ENCODE measurements around the gene CACNA1B.

CACNA1B gene

GRCh38 chr9:138053321-138053868, 175.8 kb downstream of the CACNA1B start:
- DNase-seq (ENCODE audit: low spot score) = no peak

- no peak for DNase-seq (ENCODE audit: low spot score)
These were observed 176.6 kb downstream of the CACNA1B start for GRCh38 chr9:138053996-138054752.

DNA sequence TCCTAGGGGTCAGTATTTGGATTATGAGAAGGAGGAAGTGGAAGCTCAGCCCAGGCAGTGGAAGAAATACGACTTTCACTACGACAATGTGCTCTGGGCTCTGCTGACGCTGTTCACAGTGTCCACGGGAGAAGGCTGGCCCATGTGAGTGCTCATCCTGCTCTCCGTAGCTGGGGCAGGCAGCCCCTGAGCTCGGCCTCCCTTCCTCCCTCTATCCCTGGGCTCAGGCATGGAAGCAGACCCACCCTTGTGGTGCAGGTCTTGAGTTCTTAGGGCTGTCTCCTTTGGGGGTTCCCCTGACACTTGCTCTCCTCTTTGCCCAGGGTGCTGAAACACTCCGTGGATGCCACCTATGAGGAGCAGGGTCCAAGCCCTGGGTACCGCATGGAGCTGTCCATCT, 180.1 kb downstream of the CACNA1B start:
- DNase-seq (ENCODE audit: low spot score) = no peak

- no peak for DNase-seq (ENCODE audit: low spot score)
These were observed 180.6 kb downstream of the CACNA1B start for GRCh38 chr9:138058181-138058580.

DNA sequence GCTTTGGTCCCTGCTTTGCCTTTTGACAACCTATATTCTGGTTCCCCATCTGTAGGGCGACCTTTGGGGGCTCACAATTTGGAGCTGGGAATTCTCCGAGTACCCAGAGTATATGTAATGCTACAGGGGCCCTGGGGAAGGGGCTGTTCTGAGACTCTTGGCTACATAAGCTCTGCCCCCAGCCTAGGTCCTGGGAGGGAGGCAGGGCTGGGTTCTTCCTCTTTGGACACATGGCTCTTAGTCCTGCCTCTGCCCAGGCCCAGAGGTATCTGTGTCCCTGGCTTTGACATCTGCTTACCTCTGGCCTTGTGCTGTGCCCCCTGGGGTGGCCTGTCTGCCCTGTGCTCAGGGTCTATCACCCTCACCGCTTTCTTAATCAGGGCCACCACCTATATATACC, 181.6 kb downstream of the CACNA1B start:
- no peak for DNase-seq (ENCODE audit: low spot score)

DNA sequence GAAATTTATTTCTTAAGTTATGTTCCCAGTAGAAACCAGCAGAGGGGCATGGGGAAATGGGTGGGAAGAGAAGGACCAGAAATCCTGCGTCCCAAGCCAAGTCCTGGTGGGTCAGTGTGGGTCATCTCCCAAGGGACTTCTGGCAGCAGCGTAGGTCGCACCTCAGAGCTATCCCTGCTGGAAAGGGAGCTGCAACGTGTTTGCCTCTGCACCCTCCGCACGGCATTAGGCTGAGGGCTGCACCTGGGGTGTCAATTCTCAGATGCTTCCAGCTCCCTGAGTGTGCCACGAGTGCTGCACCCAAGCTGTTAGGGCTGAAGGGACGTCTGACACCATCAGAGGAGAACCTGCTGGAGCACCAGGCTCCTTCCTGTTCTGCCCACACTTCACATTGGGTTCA, 182.8 kb downstream of the CACNA1B start:
- no peak for DNase-seq (ENCODE audit: low spot score)

- no peak for DNase-seq (ENCODE audit: low spot score)
These were observed 183.3 kb downstream of the CACNA1B start for GRCh38 chr9:138060881-138061280.

GRCh38 chr9:138061631-138062030, 184.0 kb downstream of the CACNA1B start:
- no peak for DNase-seq (ENCODE audit: low spot score)

GRCh38 chr9:138062196-138062595, 184.6 kb downstream of the CACNA1B start:
- no peak for DNase-seq (ENCODE audit: low spot score)

GRCh38 chr9:138063033-138063432, 185.5 kb downstream of the CACNA1B start:
- DNase-seq (ENCODE audit: low spot score) = no peak

GRCh38 chr9:138063785-138064184, 186.2 kb downstream of the CACNA1B start:
- no peak for DNase-seq (ENCODE audit: low spot score)

GRCh38 chr9:138064547-138064946, 187.0 kb downstream of the CACNA1B start:
- DNase-seq (ENCODE audit: low spot score) = no peak

GRCh38 chr9:138065287-138065686, 187.7 kb downstream of the CACNA1B start:
- DNase-seq (ENCODE audit: low spot score) = no peak

DNA sequence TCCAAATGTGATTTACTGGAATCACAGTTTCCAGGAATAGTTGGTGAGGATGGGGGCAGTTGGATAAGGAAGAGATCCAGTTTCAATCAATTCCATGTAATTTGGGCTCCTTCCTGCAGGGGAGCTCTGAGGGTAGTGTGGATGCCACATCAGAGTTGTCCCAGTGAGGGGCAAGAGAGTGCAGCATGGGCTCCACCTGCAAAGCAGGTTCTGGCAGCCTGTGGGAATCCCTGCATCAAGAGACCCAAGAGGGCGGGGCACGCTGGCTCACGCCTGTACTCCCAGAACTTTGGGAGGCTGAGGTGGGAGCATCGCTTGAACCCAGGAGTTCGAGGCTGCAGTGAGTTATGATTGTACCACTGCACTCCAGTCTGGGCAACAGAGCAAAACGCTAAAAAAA, 188.5 kb downstream of the CACNA1B start:
- no peak for DNase-seq (ENCODE audit: low spot score)

DNA sequence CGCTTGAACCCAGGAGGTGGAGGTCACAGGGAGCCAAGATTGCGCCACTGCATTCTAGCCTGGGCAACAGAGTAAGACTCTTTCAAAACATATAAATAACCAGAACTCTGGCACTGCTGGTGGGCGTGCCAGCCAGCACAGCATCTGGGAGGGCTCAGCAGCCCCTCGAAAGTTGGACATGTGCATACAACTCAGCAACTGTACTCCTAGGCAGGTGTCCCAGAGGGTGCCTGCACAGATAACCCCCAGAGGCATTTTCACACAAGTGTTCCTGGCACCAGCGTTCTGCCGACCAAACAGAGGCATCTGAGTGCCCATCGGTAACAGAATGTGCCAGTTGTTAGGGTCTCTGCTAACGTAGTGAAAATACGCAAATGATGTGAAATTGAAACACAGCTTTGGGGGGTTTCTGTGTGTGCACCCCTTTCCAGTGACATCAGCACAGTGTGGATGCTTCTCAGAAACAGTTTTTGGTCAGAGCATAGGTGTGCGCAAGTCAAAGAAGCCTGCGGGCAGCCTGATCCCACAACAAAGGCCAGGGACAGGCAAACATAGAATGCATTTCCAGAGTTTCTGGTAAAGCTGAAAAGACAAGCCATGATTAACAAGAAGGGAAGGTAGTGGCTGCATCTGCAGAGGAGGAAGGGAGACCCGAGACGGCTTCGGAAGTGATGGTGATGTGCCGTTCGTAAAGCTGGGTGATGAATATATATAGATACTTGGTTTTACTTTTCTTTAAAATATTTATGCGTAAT, 190.2 kb downstream of the CACNA1B start:
- DNase-seq (ENCODE audit: low spot score) = no peak

GRCh38 chr9:138068601-138069035, 191.0 kb downstream of the CACNA1B start:
- no peak for DNase-seq (ENCODE audit: low spot score)

DNA sequence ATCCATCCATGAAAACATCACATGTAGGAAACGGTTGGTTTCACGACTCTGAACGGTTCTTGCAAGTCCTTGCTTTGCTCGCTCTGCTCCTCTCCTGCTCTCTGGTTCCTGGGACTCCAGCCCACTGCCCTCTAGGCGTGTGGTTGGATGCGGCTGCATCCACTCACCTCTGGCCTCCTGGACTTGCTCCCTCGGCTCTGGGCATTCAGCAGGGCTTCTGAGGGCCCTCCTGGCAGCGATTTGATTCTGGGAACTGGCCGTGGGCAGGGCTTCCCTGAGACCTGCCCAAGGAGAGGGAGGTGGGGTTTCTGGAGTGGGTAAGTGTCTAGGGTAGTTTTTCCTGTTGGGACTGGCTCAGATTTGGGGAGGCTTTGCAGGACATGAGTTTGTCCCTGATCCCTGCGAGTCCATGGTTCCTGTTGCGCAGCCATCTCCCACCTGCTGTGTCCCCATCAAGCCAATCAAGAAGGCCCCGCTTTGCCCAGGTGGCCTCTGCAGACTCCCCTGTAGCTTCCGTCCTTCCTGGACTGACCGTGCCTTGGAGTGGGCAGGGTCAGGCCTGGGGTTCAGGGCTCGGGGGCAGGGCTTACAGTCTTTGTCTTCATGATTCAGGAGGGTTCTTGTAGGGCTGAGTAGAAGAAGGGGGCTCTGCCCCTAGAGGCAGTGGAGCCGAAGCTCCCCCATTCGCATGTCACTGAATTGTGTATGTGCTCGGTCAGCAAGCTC, 192.3 kb downstream of the CACNA1B start:
- no peak for DNase-seq (ENCODE audit: low spot score)

DNA sequence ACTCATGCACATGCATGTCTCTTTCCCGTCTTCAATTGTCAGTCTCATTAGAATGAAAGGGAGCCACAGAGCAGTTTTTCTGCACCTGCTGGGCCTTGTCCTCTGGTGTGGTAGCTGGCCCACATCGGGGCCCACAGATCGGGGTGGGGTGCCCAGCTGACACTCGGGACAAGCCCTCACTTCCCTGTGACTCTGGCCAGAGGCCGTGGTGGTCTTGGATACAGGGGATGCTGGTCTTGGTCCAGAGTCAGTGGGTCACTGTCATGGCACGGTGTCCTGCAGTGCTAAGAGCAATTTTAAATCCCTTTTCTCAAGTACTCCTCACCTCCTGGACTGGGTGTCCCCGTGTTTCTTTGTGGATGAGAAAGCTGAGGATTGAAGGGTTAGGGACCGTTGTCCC, 193.2 kb downstream of the CACNA1B start:
- no peak for DNase-seq (ENCODE audit: low spot score)

DNA sequence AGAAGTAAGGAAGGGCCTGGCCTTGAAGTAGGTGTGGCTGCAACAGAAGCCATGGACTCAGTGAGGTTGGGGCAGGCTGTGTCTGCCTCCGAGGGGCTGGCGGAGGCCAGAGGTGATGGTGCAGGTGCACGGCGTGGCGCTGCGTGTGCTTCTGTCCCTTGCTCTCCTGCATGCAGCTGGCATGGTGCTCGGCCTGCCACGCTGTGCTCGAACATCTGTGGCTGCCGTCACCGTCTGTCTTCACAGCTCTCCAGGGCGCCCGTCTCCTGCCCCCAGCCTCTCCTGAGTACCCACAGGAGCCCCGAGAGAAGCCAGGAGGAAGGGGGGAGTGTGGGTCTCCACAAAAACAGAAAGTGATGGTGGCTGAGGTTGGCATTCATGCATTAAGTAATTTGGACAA, 193.7 kb downstream of the CACNA1B start:
- no peak for DNase-seq (ENCODE audit: low spot score)

DNA sequence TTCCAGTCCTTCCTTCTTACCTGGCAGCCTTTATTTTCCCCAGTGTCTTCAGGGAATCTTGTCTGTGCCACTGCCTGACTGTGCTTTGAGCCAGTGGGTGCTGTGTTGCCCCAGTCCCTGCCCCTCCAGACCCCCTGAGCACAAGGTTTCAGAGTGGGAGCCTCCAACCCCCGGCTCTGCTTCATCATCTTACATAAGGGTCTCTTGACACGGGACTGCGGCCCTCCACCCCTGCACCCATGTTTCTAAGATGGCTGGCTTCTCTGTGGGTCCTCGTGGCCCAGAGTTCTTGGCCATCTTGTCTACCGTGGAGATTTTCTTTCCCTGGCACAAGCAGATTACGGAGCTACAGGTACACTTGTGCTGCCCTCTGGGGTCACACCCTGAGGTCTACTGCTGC, 194.1 kb downstream of the CACNA1B start:
- no peak for DNase-seq (ENCODE audit: low spot score)

- no peak for DNase-seq (ENCODE audit: low spot score)
These were observed 194.7 kb downstream of the CACNA1B start for GRCh38 chr9:138072161-138072842.

DNA sequence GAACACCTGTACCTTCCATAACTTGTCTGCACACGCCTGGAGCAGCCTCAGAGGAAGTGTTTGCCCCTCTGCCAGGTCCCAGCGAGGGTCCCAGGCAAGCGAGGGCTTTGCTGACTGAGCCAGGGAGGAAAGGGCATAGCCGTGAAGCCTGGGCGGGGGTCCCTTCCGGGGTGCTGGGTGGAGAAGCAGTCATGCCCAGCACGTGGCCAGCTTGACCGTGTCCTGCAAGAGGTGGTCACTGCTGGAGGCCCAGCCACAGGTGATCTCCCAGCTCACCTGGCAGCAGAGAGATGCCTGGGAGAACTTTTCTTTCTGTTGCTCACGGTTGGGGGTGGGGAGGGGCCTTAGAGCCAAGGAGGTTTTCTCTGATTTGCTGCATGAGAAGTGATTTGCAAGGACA, 195.3 kb downstream of the CACNA1B start:
- DNase-seq (ENCODE audit: low spot score) = no peak

Measured in LoVo (cell line).